A549 (cell line): ENCODE data around the gene LSM4. TPM values are rescaled to one million over a fixed set of nuclear protein-coding genes. Genes with fewer than 3 reads are reported as not detected.

ENCODE experiments used
- ATAC-seq, 2 experiments: fragments of 200-7000 bp in 1 of 2; fragments of >200 bp in 1 of 2; cut with Nextera tagmentation in 1 of 2; cut with Tn5 transposase in 1 of 2; 3 replicates each; pipeline versions ENCODE4 v1.8.0 to v1.9.1; 2018 to 2020; ENCODE audit warnings: mild to moderate bottlenecking in 1 of 2, moderate library complexity in 1 of 2
- CTCF ChIA-PET: fragments of 300-600 bp; sonication (Branson Sonifier 250); formaldehyde crosslinking; extraction: SDS; loops from one replicate; lab custom pipeline; 2021; ENCODE audit warnings: antibody characterized with exemption, inconsistent platforms; lab: Yijun Ruan, JAX
- POLR2A ChIA-PET: fragments of 350-600 bp; formaldehyde crosslinking; extraction: SDS; loops from one replicate; lab custom pipeline; 2021; ENCODE audit warnings: antibody characterized with exemption, inconsistent platforms; lab: Yijun Ruan, JAX
- DNase-seq, 2 experiments: peaks; one replicate each; pipeline versions ENCODE4 v3.0.0 to v3.0.0-alpha.2; 2011 to 2016; ENCODE audit warnings: low read depth in 1 of 2, low spot score in 1 of 2
- FAIRE-seq: peaks from 2 replicates; lab custom pipeline; 2011; peaks lifted over from hg19 to GRCh38; lab: Jason Lieb, UNC
- H3K27ac ChIP-seq, 2 experiments: fragments of >200 bp; sonication (Bioruptor Twin); formaldehyde crosslinking; 3 replicates each; pipeline ENCODE4 v1.5.1; 2016 to 2017
- H3K4me1 ChIP-seq: fragments of >200 bp; sonication (Bioruptor Twin); formaldehyde crosslinking; 3 replicates; pipeline ENCODE4 v1.6.1; 2016
- H3K4me2 ChIP-seq: fragments of >200 bp; sonication (Bioruptor Twin); formaldehyde crosslinking; 3 replicates; pipeline ENCODE4 v1.6.1; 2016
- H3K4me3 ChIP-seq: fragments of >200 bp; sonication (Bioruptor Twin); formaldehyde crosslinking; 3 replicates; pipeline ENCODE4 v1.5.1; 2016
- H3K9me3 ChIP-seq: fragments of >200 bp; sonication (Bioruptor Twin); formaldehyde crosslinking; 3 replicates; pipeline ENCODE4 v1.6.1; 2016
- BHLHE40 ChIP-seq: IDR thresholded peaks from 2 replicates; pipeline ENCODE4 v1.6.1; 2012; ENCODE audit warnings: low read depth, low read length, inconsistent platforms
- CEBPB ChIP-seq, 2 experiments: fragments of >200 bp in 1 of 2; sonication (Bioruptor Twin) in 1 of 2; formaldehyde crosslinking in 1 of 2; IDR thresholded peaks; 2 replicates each; pipeline ENCODE4 v1.6.1; 2012 to 2016
- CTCF ChIP-seq: fragments of >200 bp; sonication (Bioruptor Twin); formaldehyde crosslinking; IDR thresholded peaks from 3 replicates; pipeline ENCODE4 v1.5.1; 2016
- EP300 ChIP-seq, 2 experiments: fragments of >200 bp; sonication (Bioruptor Twin); formaldehyde crosslinking; IDR thresholded peaks; 2 replicates in 1 of 2; 3 replicates in 1 of 2; pipeline ENCODE4 v1.6.1; 2016 to 2017
- FOSB ChIP-seq: fragments of 250-450 bp; sonication (Bioruptor Pico); IDR thresholded peaks from 2 replicates; pipeline ENCODE4 v1.5.0; 2020; ENCODE audit warnings: mild to moderate bottlenecking, moderate library complexity
- GATA3 ChIP-seq: IDR thresholded peaks from 2 replicates; pipeline ENCODE4 v1.6.1; 2012; ENCODE audit warnings: borderline replicate concordance
- HEYL ChIP-seq: fragments of 250-450 bp; sonication (Bioruptor Pico); IDR thresholded peaks from 2 replicates; pipeline ENCODE4 v1.8.0; 2021; ENCODE audit warnings: mild to moderate bottlenecking, moderate library complexity
- HMGXB4 ChIP-seq: fragments of 250-450 bp; sonication (Bioruptor Pico); IDR thresholded peaks from 2 replicates; pipeline ENCODE4 v1.5.0; 2021; ENCODE audit warnings: mild to moderate bottlenecking, moderate library complexity, borderline replicate concordance
- HOXB5 ChIP-seq: fragments of 250-450 bp; sonication (Bioruptor Pico); IDR thresholded peaks from 2 replicates; pipeline ENCODE4 v1.5.0; 2020; ENCODE audit warnings: mild to moderate bottlenecking, moderate library complexity
- MAX ChIP-seq: IDR thresholded peaks from 2 replicates; pipeline ENCODE4 v1.6.1; 2012
- MAZ ChIP-seq: fragments of 150-350 bp; IDR thresholded peaks from 2 replicates; pipeline ENCODE4 v1.6.1; 2014; ENCODE audit warnings: antibody characterized with exemption, low read depth, low read length, borderline replicate concordance
- MYC ChIP-seq: IDR thresholded peaks from 2 replicates; pipeline ENCODE4 v1.6.1; 2012; ENCODE audit warnings: mild to moderate bottlenecking, inconsistent platforms, low read length, improper control_type of control experiment, borderline replicate concordance
- PBX3 ChIP-seq: IDR thresholded peaks from 2 replicates; pipeline ENCODE4 v1.6.1; 2012
- POLR2A ChIP-seq: IDR thresholded peaks from 2 replicates; pipeline ENCODE4 v1.6.1; 2012; ENCODE audit warnings: mild to moderate bottlenecking, low read length
- RARB ChIP-seq: fragments of 250-450 bp; sonication (Bioruptor Pico); IDR thresholded peaks from 2 replicates; pipeline ENCODE4 v1.8.0; 2021; ENCODE audit warnings: mild to moderate bottlenecking, moderate library complexity
- RCOR1 ChIP-seq: fragments of 150-350 bp; IDR thresholded peaks from 2 replicates; pipeline ENCODE4 v1.6.1; 2014; ENCODE audit warnings: antibody characterized with exemption, low read length, low read depth
- SMC3 ChIP-seq: fragments of >200 bp; sonication (Bioruptor Twin); formaldehyde crosslinking; IDR thresholded peaks from 3 replicates; pipeline ENCODE4 v1.6.1; 2018; ENCODE audit warnings: inconsistent platforms
- TFCP2L1 ChIP-seq: fragments of 250-450 bp; sonication (Bioruptor Pico); IDR thresholded peaks from 2 replicates; pipeline ENCODE4 v1.5.0; 2021; ENCODE audit warnings: mild to moderate bottlenecking
- TP53 ChIP-seq: fragments of 250-450 bp; sonication (Bioruptor Pico); IDR thresholded peaks from 2 replicates; pipeline ENCODE4 v1.5.0; 2021; ENCODE audit warnings: mild to moderate bottlenecking, moderate library complexity
- ZFP36 ChIP-seq: fragments of 450-650 bp; IDR thresholded peaks from 2 replicates; pipeline ENCODE4 v1.6.1; 2014; ENCODE audit warnings: borderline replicate concordance; ENCODE audit not compliant: partially characterized antibody
- WGBS: methylation state at CpG from one replicate; pipeline ENCODE4 v1.1.6; 2017; ENCODE audit errors: missing lambda C conversion rate; 5-methylcytosine and 5-hydroxymethylcytosine counted together
- polyA plus RNA-seq, 4 experiments: library from polyadenylated mRNA; depleted of rRNA in 3 of 4; stranded (reverse); fragments of >200 nt; fragmentation: RNase III in 1 of 4; extraction: RNeasy Plus Mini Kit Qiagen cat#74134 plus additional on column Dnase treatment in 1 of 4; gene quantifications; 2 replicates in 3 of 4; 3 replicates in 1 of 4; pipeline ENCODE4 v1.2.3, GENCODE V29; 2011 to 2017
- TF ChIP-seq, protein P1 (sequence below): fragments of 150-350 bp; IDR thresholded peaks from 2 replicates; pipeline ENCODE4 v1.6.1; 2014; ENCODE audit warnings: low read depth, mild to moderate bottlenecking, low read length
- TF ChIP-seq, protein P2 (sequence below): IDR thresholded peaks from 2 replicates; pipeline ENCODE4 v1.6.1; 2012; ENCODE audit warnings: low read depth, borderline replicate concordance

Gene LSM4
- polyA plus RNA-seq, 2 of the 4 experiments (the other 2 are of a cell fraction): 154 to 169 TPM

GRCh38 chr19:18311502-18312091 lies 11.3 kb downstream of the LSM4 start (continued):
- TF ChIP-seq HMGXB4 (CRISPR knock-in tag) (no peak), SMC3 (no peak), CTCF (no peak)
- TF ChIP-seq, protein P1, sequence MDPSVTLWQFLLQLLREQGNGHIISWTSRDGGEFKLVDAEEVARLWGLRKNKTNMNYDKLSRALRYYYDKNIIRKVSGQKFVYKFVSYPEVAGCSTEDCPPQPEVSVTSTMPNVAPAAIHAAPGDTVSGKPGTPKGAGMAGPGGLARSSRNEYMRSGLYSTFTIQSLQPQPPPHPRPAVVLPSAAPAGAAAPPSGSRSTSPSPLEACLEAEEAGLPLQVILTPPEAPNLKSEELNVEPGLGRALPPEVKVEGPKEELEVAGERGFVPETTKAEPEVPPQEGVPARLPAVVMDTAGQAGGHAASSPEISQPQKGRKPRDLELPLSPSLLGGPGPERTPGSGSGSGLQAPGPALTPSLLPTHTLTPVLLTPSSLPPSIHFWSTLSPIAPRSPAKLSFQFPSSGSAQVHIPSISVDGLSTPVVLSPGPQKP: no peak
- TF ChIP-seq, all 56 proteins: peak for 0

- POLR2A ChIA-PET: interaction anchor here (2.2 kb wide), 1 partner anchor 29 kb away, joined by 7 read pairs; the partner anchor contains the start of gene JUND
- Histone ChIP-seq H3K4me3 (no peak overlapping the region), H3K4me2 (no peak overlapping the region), H3K4me1 (peaks cover 7% of the 10 kb centered on the region; the same call in 1 of the 3 replicates), H3K9me3 (no peaks in the 10 kb centered on the region), H3K27ac (peak overlapping the region in 1 of 2 experiments; percentile 46; a peak in 1 of 6 replicates)
- no peak for TF ChIP-seq TP53 (CRISPR knock-in tag)
- TF ChIP-seq CEBPB (IDR thresholded peaks at IDR 0.05): no peak
- TF ChIP-seq EP300 (IDR thresholded peaks at IDR 0.05): no peak
- TF ChIP-seq ZFP36: no peak
- TF ChIP-seq RCOR1: no peak
- TF ChIP-seq FOSB: no peak
- TF ChIP-seq TFCP2L1 (CRISPR knock-in tag): no peak
- TF ChIP-seq MAZ: no peak
- no peak for TF ChIP-seq MYC
- no peak for TF ChIP-seq HEYL (CRISPR knock-in tag)
- TF ChIP-seq BHLHE40: no peak
- TF ChIP-seq MAX: no peak
- no peak for TF ChIP-seq RARB
- TF ChIP-seq, protein P2, sequence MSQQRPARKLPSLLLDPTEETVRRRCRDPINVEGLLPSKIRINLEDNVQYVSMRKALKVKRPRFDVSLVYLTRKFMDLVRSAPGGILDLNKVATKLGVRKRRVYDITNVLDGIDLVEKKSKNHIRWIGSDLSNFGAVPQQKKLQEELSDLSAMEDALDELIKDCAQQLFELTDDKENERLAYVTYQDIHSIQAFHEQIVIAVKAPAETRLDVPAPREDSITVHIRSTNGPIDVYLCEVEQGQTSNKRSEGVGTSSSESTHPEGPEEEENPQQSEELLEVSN: no peak
- TF ChIP-seq POLR2A: no peak
- no peak for TF ChIP-seq PBX3
- TF ChIP-seq GATA3: no peak
- TF ChIP-seq HOXB5 (CRISPR knock-in tag): no peak
- 95% methylated on average over 7 of the region's 13 CpGs for WGBS
- CTCF ChIA-PET: interaction anchor here (0.6 to 5.4 kb wide), 3 partner anchors 11 to 34 kb away, joined by 3 to 27 read pairs (median 20); partner anchors contain the start of gene LSM4
- DNase-seq (no peak), FAIRE-seq (no peak), ATAC-seq (no peak)
These were observed 11.9 kb downstream of the LSM4 start for GRCh38 chr19:18310966-18311365.
